HepG2 (cell line): ENCODE measurements around the gene ATR. TPM values are rescaled to one million over a fixed set of nuclear protein-coding genes. Genes with fewer than 3 reads are reported as not detected.

ENCODE experiments used
- ATAC-seq: fragments of 200-7000 bp; cut with Tn5 transposase; 3 replicates; pipeline ENCODE4 v1.9.1; 2020; ENCODE audit warnings: mild to moderate bottlenecking, moderate library complexity
- BruUV-seq: library from RNA; stranded (reverse); fragments of 400-500 nt; replicated peaks from 2 replicates; lab custom pipeline; 2021; lab: Mats Ljungman, UMichigan
- CTCF ChIA-PET: fragments of 300-600 bp; formaldehyde crosslinking; extraction: SDS; loops from one replicate; lab custom pipeline; 2021; ENCODE audit warnings: low total read pairs, inconsistent platforms, low intra/inter-chr PET ratio; lab: Yijun Ruan, JAX
- POLR2A ChIA-PET: fragments of 350-600 bp; sonication (Branson Sonifier 250); formaldehyde crosslinking; loops from one replicate; lab custom pipeline; 2020; ENCODE audit warnings: antibody characterized with exemption, inconsistent platforms; lab: Yijun Ruan, JAX
- DNase-seq: peaks from one replicate; pipeline ENCODE4 v3.0.0-alpha.2; 2015; ENCODE audit warnings: low spot score
- FAIRE-seq: peaks from 3 replicates; lab custom pipeline; 2011; peaks lifted over from hg19 to GRCh38; lab: Jason Lieb, UNC
- H2AFZ ChIP-seq: one replicate; pipeline ENCODE4 v1.6.1; 2011; ENCODE audit warnings: low read length, inconsistent platforms
- H3K27ac ChIP-seq: fragments of 300-600 bp; 3 replicates; pipeline ENCODE4 v1.8.0; 2011; ENCODE audit warnings: mixed run types, mild to moderate bottlenecking, mixed read lengths, low read length, inconsistent platforms; ENCODE audit not compliant: insufficient read depth; ENCODE audit errors: extremely low read length
- H3K27me3 ChIP-seq, 2 experiments: fragments of 200-600 bp in 1 of 2; 2 replicates in 1 of 2; 3 replicates in 1 of 2; pipeline versions ENCODE4 v1.6.0 to v1.8.0; 2011; ENCODE audit warnings: low read length in 2 of 2, mild to moderate bottlenecking in 2 of 2, moderate library complexity in 2 of 2, inconsistent platforms in 1 of 2; ENCODE audit not compliant: insufficient read depth in 2 of 2, control insufficient read depth in 1 of 2
- H3K36me3 ChIP-seq, 2 experiments: fragments of 200-600 bp in 1 of 2; replicated peaks in 1 of 2; 2 replicates in 1 of 2; 3 replicates in 1 of 2; pipeline versions ENCODE4 v1.5.1 to v1.8.0; 2011; ENCODE audit warnings: low read length in 2 of 2, inconsistent platforms in 1 of 2; ENCODE audit not compliant: insufficient read depth in 2 of 2, control insufficient read depth in 1 of 2
- H3K4me1 ChIP-seq: 2 replicates; pipeline ENCODE4 v1.5.1; 2012; ENCODE audit warnings: low read length, inconsistent platforms; ENCODE audit not compliant: insufficient read depth
- H3K4me2 ChIP-seq: 2 replicates; pipeline ENCODE4 v1.6.0; 2011; ENCODE audit warnings: low read depth, low read length, inconsistent platforms
- H3K4me3 ChIP-seq, 3 experiments: fragments of 200-600 bp in 1 of 3; sonication (generic), shearing (Covaris generic) in 1 of 3; replicated peaks in 1 of 3; 2 replicates each; pipeline ENCODE4 v1.5.1; 2011 to 2016; ENCODE audit warnings: low read length in 3 of 3, inconsistent platforms in 2 of 3, low read depth in 2 of 3, mild to moderate bottlenecking in 2 of 3, control low read depth in 1 of 3, mixed read lengths in 1 of 3; ENCODE audit not compliant: insufficient read depth in 1 of 3
- H3K79me2 ChIP-seq: one replicate; pipeline ENCODE4 v1.6.1; 2011; ENCODE audit warnings: low read length, inconsistent platforms; ENCODE audit not compliant: insufficient read depth
- H3K9ac ChIP-seq: 2 replicates; pipeline ENCODE4 v1.6.0; 2011; ENCODE audit warnings: mild to moderate bottlenecking, low read depth, low read length, inconsistent platforms; ENCODE audit not compliant: insufficient read depth
- H3K9me3 ChIP-seq: 2 replicates; pipeline ENCODE4 v1.5.1; 2012; ENCODE audit warnings: mild to moderate bottlenecking, low read length
- H4K20me1 ChIP-seq: 2 replicates; pipeline ENCODE4 v1.6.0; 2011; ENCODE audit warnings: inconsistent platforms, mild to moderate bottlenecking, low read length, moderate library complexity; ENCODE audit not compliant: insufficient read depth
- CHD4 ChIP-seq: fragments of 200-600 bp; sonication (generic); IDR thresholded peaks from 2 replicates; pipeline ENCODE4 v1.7.0; 2017; ENCODE audit warnings: mild to moderate bottlenecking, low read length, borderline replicate concordance
- NR3C1 ChIP-seq: sonication (generic); formaldehyde crosslinking; IDR thresholded peaks from 2 replicates; pipeline ENCODE4 v1.4.0; 2020; ENCODE audit warnings: missing genetic modification reagents
- RXRA ChIP-seq: sonication (generic); formaldehyde crosslinking; IDR thresholded peaks from 2 replicates; pipeline ENCODE4 v1.5.1; 2020; ENCODE audit warnings: missing genetic modification reagents
- ZC3H13 ChIP-seq: sonication (generic); formaldehyde crosslinking; IDR thresholded peaks from 2 replicates; pipeline ENCODE4 v1.8.1; 2023; ENCODE audit warnings: mild to moderate bottlenecking, missing genetic modification reagents, moderate library complexity
- ZNF616 ChIP-seq: sonication (generic); formaldehyde crosslinking; IDR thresholded peaks from 2 replicates; pipeline ENCODE4 v1.5.0; 2020; ENCODE audit warnings: low read depth, mild to moderate bottlenecking, missing genetic modification reagents
- WGBS: methylation state at CpG from one replicate; pipeline ENCODE4 v1.1.6; 2017; ENCODE audit warnings: low lambda C conversion rate; 5-methylcytosine and 5-hydroxymethylcytosine counted together
- in situ Hi-C: cut with HindIII; loops from 2 replicates; pipeline ENCODE4 v1.10.0; 2017; ENCODE audit warnings: low pct_unique_long_range_greater_than_20kb; ENCODE audit not compliant: extremely low pct_ligation_motif_present
- intact Hi-C: fragments of 100-400 bp; cut with micrococcal nuclease; formaldehyde crosslinking; loops from one replicate; pipeline ENCODE4 v1.10.0; 2022; ENCODE audit not compliant: unreplicated experiment
- polyA plus RNA-seq, 8 experiments: library from polyadenylated mRNA; depleted of rRNA in 3 of 8; stranded (reverse) in 7 of 8; unstranded in 1 of 8; fragments of >200 nt; fragmentation: Illumina TruSeq in 4 of 8; extraction: Trizol in 4 of 8; gene quantifications; 2 replicates each; pipeline versions ENCODE4 v1.2.1 to v1.2.3, GENCODE V29; 2011 to 2016; ENCODE audit warnings: low read depth in 4 of 8, missing spikeins in 1 of 8, mixed read lengths in 1 of 8; ENCODE audit not compliant: insufficient read depth in 1 of 8
- total RNA-seq, 5 experiments: library from RNA; depleted of rRNA; stranded (reverse); fragments of >200 nt; fragmentation: Illumina TruSeq; extraction: Trizol; gene quantifications; 2 replicates each; pipeline ENCODE4 v1.2.3, GENCODE V29; 2016; ENCODE audit warnings: low read depth in 1 of 5
- TF ChIP-seq, protein P1 (sequence below): sonication (generic); formaldehyde crosslinking; conservative IDR thresholded peaks from 2 replicates; pipeline ENCODE4 v1.4.0; 2020; ENCODE audit warnings: missing genetic modification reagents
- TF ChIP-seq, protein P2 (sequence below): sonication (generic); formaldehyde crosslinking; IDR thresholded peaks from 2 replicates; pipeline ENCODE4 v1.5.0; 2020; ENCODE audit warnings: mild to moderate bottlenecking, low read depth, missing genetic modification reagents, borderline replicate concordance
- TF ChIP-seq, protein P3 (sequence below): sonication (generic); formaldehyde crosslinking; IDR thresholded peaks from 2 replicates; pipeline ENCODE4 v1.4.0; 2020; ENCODE audit warnings: mild to moderate bottlenecking, missing genetic modification reagents
- TF ChIP-seq, protein P4 (sequence below): sonication (generic); formaldehyde crosslinking; IDR thresholded peaks from 2 replicates; pipeline ENCODE4 v1.8.0; 2022; ENCODE audit warnings: missing genetic modification reagents, mild to moderate bottlenecking, borderline replicate concordance

Gene ATR
- total and polyA plus RNA-seq, 2 of the 13 experiments (the other 11 are each of a cell fraction or from before 2014, with no cell fraction given), result 6.6 to 17.0 TPM

DNA sequence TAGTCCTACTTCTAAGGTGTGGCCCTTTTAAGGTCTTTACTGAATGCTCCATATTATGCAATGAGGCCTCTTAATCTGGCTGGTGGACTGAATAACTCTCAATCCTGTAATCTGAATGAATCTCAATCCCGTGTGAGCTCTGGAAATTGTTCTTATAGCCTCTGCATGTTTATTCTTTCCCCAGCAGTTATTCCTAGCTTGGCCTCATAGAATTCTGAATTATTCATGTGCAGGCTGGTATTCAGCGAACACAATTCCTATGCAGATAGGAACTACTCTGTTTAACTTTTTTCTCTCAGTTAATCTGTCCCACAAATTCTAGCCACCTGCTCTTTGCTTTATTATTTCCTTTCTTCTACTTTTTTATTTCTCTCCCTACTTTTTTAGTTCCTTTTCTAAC lies 86.3 kb downstream of the ATR start:
- Histone ChIP-seq H2AFZ (no peak overlapping the region), H3K9me3 (no peaks in the 10 kb centered on the region), H3K4me1 (peaks cover 9% of the 10 kb centered on the region), H3K9ac (no peak overlapping the region), H3K4me3 (no peak overlapping the region), H3K4me2 (no peak overlapping the region), H3K27me3 (no peaks in the 10 kb centered on the region), H3K36me3 (peaks cover 3 to 9% of the 10 kb centered on the region in 2 experiments; a peak in 3 of 5 replicates), H3K27ac (no peak overlapping the region), H3K79me2 (no peaks in the 10 kb centered on the region), H4K20me1 (no peaks in the 10 kb centered on the region)
- POLR2A ChIA-PET, result no interaction called here
- 94% methylated on average over 2 of the region's 2 CpGs for WGBS
- no peak for TF ChIP-seq RXRA (CRISPR knock-in tag)
- TF ChIP-seq, protein P1, sequence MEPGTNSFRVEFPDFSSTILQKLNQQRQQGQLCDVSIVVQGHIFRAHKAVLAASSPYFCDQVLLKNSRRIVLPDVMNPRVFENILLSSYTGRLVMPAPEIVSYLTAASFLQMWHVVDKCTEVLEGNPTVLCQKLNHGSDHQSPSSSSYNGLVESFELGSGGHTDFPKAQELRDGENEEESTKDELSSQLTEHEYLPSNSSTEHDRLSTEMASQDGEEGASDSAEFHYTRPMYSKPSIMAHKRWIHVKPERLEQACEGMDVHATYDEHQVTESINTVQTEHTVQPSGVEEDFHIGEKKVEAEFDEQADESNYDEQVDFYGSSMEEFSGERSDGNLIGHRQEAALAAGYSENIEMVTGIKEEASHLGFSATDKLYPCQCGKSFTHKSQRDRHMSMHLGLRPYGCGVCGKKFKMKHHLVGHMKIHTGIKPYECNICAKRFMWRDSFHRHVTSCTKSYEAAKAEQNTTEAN (CRISPR knock-in tag), result no peak
- no peak for TF ChIP-seq ZNF616
- DNase-seq (no peak), FAIRE-seq (no peak), ATAC-seq (no peak)
- CTCF ChIA-PET, result no interaction called here
- intact Hi-C loops (no loop called here), in situ Hi-C loops (no loop called here)
- no TSS peak for BruUV-seq

DNA sequence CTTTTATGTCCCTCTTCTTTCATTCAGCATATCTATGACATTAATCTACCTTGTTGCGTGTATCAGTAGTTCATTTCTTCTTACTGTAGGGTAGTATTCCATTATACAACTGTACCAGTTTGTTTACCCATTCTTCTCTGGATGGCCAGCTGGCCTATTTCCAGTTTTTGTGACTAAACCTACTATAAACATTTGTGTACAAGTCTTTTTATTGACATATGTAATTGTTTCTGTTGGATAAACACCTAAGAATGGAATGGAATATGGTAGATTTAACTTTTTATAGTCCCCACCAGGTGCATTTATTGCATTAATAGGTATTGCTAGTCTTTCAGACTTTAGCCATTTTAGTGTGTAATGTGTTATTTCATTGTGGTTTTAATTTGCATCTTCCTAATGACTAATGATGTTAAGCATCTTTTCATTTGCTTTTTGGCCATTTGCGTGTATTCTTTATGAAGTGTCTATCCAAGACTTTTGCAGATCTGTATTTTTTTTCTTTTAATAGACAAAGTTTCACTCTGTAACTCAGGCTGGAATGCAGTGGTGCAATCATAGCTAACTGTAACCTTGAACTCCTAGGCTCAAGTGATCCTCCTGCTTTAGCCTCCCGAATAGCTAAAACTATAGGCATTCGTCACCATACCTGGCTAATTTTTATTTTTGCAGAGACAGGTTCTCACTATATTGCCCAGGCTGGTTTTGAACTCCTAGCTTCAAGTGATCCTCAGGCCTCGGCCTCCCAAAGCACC lies 88.8 kb downstream of the ATR start:
- peaks cover 9% of the 10 kb centered on the region for H3K4me1 ChIP-seq
- H3K27me3 ChIP-seq, result no peaks in the 10 kb centered on the region
- 89% methylated on average over 5 of the region's 5 CpGs for WGBS
- no TSS peak for BruUV-seq
- H4K20me1 ChIP-seq, result no peaks in the 10 kb centered on the region
- peak; percentile 58; the same call in 2 of the 3 replicates for ATAC-seq
- H2AFZ ChIP-seq, result no peak overlapping the region
- no peak overlapping the region for H3K9ac ChIP-seq
- peak; percentile 9 for DNase-seq
- H3K4me3 ChIP-seq, result no peak overlapping the region
- intact Hi-C loops, result no loop called here
- no peak overlapping the region for H3K4me2 ChIP-seq
- peak; percentile 67 for FAIRE-seq
- no peaks in the 10 kb centered on the region for H3K9me3 ChIP-seq
- ChIA-PET CTCF (no interaction called here), POLR2A (no interaction called here)
- no peaks in the 10 kb centered on the region for H3K79me2 ChIP-seq
- in situ Hi-C loops, result no loop called here
- no peak overlapping the region for H3K27ac ChIP-seq
- peaks cover 1 to 13% of the 10 kb centered on the region in 2 experiments; a peak in 3 of 5 replicates for H3K36me3 ChIP-seq
- TF ChIP-seq, protein P2, sequence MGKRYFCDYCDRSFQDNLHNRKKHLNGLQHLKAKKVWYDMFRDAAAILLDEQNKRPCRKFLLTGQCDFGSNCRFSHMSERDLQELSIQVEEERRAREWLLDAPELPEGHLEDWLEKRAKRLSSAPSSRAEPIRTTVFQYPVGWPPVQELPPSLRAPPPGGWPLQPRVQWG (CRISPR knock-in tag), result no peak
- TF ChIP-seq ZC3H13 (CRISPR knock-in tag) (no peak), CHD4 (no peak), NR3C1 (CRISPR knock-in tag) (no peak)
- TF ChIP-seq, protein P3, sequence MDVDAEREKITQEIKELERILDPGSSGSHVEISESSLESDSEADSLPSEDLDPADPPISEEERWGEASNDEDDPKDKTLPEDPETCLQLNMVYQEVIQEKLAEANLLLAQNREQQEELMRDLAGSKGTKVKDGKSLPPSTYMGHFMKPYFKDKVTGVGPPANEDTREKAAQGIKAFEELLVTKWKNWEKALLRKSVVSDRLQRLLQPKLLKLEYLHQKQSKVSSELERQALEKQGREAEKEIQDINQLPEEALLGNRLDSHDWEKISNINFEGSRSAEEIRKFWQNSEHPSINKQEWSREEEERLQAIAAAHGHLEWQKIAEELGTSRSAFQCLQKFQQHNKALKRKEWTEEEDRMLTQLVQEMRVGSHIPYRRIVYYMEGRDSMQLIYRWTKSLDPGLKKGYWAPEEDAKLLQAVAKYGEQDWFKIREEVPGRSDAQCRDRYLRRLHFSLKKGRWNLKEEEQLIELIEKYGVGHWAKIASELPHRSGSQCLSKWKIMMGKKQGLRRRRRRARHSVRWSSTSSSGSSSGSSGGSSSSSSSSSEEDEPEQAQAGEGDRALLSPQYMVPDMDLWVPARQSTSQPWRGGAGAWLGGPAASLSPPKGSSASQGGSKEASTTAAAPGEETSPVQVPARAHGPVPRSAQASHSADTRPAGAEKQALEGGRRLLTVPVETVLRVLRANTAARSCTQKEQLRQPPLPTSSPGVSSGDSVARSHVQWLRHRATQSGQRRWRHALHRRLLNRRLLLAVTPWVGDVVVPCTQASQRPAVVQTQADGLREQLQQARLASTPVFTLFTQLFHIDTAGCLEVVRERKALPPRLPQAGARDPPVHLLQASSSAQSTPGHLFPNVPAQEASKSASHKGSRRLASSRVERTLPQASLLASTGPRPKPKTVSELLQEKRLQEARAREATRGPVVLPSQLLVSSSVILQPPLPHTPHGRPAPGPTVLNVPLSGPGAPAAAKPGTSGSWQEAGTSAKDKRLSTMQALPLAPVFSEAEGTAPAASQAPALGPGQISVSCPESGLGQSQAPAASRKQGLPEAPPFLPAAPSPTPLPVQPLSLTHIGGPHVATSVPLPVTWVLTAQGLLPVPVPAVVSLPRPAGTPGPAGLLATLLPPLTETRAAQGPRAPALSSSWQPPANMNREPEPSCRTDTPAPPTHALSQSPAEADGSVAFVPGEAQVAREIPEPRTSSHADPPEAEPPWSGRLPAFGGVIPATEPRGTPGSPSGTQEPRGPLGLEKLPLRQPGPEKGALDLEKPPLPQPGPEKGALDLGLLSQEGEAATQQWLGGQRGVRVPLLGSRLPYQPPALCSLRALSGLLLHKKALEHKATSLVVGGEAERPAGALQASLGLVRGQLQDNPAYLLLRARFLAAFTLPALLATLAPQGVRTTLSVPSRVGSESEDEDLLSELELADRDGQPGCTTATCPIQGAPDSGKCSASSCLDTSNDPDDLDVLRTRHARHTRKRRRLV (CRISPR knock-in tag), result no peak
- TF ChIP-seq, protein P4, sequence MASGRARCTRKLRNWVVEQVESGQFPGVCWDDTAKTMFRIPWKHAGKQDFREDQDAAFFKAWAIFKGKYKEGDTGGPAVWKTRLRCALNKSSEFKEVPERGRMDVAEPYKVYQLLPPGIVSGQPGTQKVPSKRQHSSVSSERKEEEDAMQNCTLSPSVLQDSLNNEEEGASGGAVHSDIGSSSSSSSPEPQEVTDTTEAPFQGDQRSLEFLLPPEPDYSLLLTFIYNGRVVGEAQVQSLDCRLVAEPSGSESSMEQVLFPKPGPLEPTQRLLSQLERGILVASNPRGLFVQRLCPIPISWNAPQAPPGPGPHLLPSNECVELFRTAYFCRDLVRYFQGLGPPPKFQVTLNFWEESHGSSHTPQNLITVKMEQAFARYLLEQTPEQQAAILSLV (CRISPR knock-in tag), result no peak
